Amniotic stem cell (primary cell): Measurements from ENCODE around the gene MSRB1.
"Not testable (repeated sequence)": the region's sequence is repeated elsewhere in the genome, so short reads cannot be mapped to it uniquely, and the experiment has no call there.

Source experiments
- DNase-seq: peaks from one replicate; lab custom pipeline; 2025; lab: John Stamatoyannopoulos, UW

The MSRB1 gene

GRCh38 chr16:1938910-1939309 lies 4.1 kb downstream of the MSRB1 start:
- no peak for DNase-seq

- DNase-seq, result no peak
Measured at GRCh38 chr16:1938316-1938715, 4.7 kb downstream of the MSRB1 start.

GRCh38 chr16:1936945-1937479 lies 6.0 kb downstream of the MSRB1 start:
- no peak for DNase-seq

GRCh38 chr16:1933097-1933661 lies 9.8 kb downstream of the MSRB1 start:
- no peak for DNase-seq

- no peak for DNase-seq
Measured at GRCh38 chr16:1932050-1933028, 10.7 kb downstream of the MSRB1 start.

- no peak for DNase-seq
Measured at GRCh38 chr16:1930338-1930720, 12.7 kb downstream of the MSRB1 start.

- DNase-seq, result peak; percentile 63
Measured at GRCh38 chr16:1929578-1930337, 13.2 kb downstream of the MSRB1 start.

GRCh38 chr16:1929105-1929504 lies 13.9 kb downstream of the MSRB1 start:
- no peak for DNase-seq

GRCh38 chr16:1926271-1926670 lies 16.7 kb downstream of the MSRB1 start:
- no peak for DNase-seq

- no peak for DNase-seq
Measured at GRCh38 chr16:1924095-1924494, 18.9 kb downstream of the MSRB1 start.

- no peak for DNase-seq
Measured at GRCh38 chr16:1923299-1924034, 19.5 kb downstream of the MSRB1 start.

- no peak for DNase-seq
Measured at GRCh38 chr16:1922357-1922756, 20.6 kb downstream of the MSRB1 start.

GRCh38 chr16:1920727-1921171 lies 22.2 kb downstream of the MSRB1 start:
- no peak for DNase-seq

GRCh38 chr16:1920122-1920521 lies 22.9 kb downstream of the MSRB1 start:
- DNase-seq, result not testable (repeated sequence)

GRCh38 chr16:1919327-1919998 lies 23.5 kb downstream of the MSRB1 start:
- no peak for DNase-seq

GRCh38 chr16:1918351-1919326 lies 24.4 kb downstream of the MSRB1 start, which contains the start of gene HS3ST6:
Gene HS3ST6 (minus strand): TSS chr16:1918415. CDS start chr16:1918323, 92 bp downstream.
- no peak for DNase-seq

GRCh38 chr16:1917665-1918350 lies 25.2 kb downstream of the MSRB1 start:
- DNase-seq, result no peak

- DNase-seq, result no peak
Measured at GRCh38 chr16:1917056-1917664, 25.8 kb downstream of the MSRB1 start.

GRCh38 chr16:1916640-1916990 lies 26.4 kb downstream of the MSRB1 start:
- no peak for DNase-seq
